A673 (cell line): Measurements from ENCODE around the gene CENPU. TPM values are rescaled to one million over a fixed set of nuclear protein-coding genes. Genes with fewer than 3 reads are reported as not detected.

Source experiments
- BruUV-seq: library from RNA; stranded (reverse); fragments of 400-500 nt; replicated peaks from 2 replicates; lab custom pipeline; 2021; lab: Mats Ljungman, UMichigan
- CTCF ChIA-PET: fragments of 300-600 bp; sonication (Branson Sonifier 250); formaldehyde crosslinking; loops from one replicate; lab custom pipeline; 2022; ENCODE audit warnings: antibody characterized with exemption; lab: Charles Lee
- POLR2A ChIA-PET: fragments of 300-600 bp; sonication (Branson Sonifier 250); formaldehyde crosslinking; loops from one replicate; lab custom pipeline; 2022; ENCODE audit warnings: antibody characterized with exemption; ENCODE audit not compliant: low non-redundant PET; lab: Charles Lee
- DNase-seq: peaks from one replicate; pipeline ENCODE4 v3.0.0-alpha.2; 2015; ENCODE audit warnings: low spot score
- H3K27ac ChIP-seq: fragments of 200-600 bp; sonication (generic); 2 replicates; pipeline ENCODE4 v1.5.1; 2016; ENCODE audit warnings: mixed run types, low read depth, mild to moderate bottlenecking, mixed read lengths, antibody characterized with exemption, low read length; ENCODE audit not compliant: poor library complexity, severe bottlenecking
- H3K27me3 ChIP-seq: fragments of 200-600 bp; sonication (generic); replicated peaks from 2 replicates; pipeline ENCODE4 v1.6.1; 2017; ENCODE audit warnings: mixed run types, low read depth, mild to moderate bottlenecking, mixed read lengths, antibody characterized with exemption, low read length; ENCODE audit not compliant: insufficient read depth, poor library complexity
- H3K36me3 ChIP-seq: fragments of 200-600 bp; sonication (generic); 2 replicates; pipeline ENCODE4 v1.6.1; 2016; ENCODE audit warnings: mixed run types, mild to moderate bottlenecking, mixed read lengths, antibody characterized with exemption, low read length; ENCODE audit not compliant: insufficient read depth, poor library complexity, severe bottlenecking
- H3K4me1 ChIP-seq: fragments of 200-600 bp; sonication (generic); 2 replicates; pipeline ENCODE4 v1.6.1; 2017; ENCODE audit warnings: mixed run types, mild to moderate bottlenecking, mixed read lengths, antibody characterized with exemption, low read length; ENCODE audit not compliant: insufficient read depth, poor library complexity, severe bottlenecking
- H3K4me3 ChIP-seq: fragments of 200-600 bp; sonication (generic); 2 replicates; pipeline ENCODE4 v1.5.1; 2016; ENCODE audit warnings: low read depth, mixed run types, mild to moderate bottlenecking, mixed read lengths, low read length; ENCODE audit not compliant: poor library complexity, severe bottlenecking
- H3K9me3 ChIP-seq: fragments of 200-600 bp; sonication (generic); 2 replicates; pipeline ENCODE4 v1.6.1; 2016; ENCODE audit warnings: mixed run types, low read depth, mild to moderate bottlenecking, mixed read lengths, antibody characterized with exemption, low read length; ENCODE audit not compliant: poor library complexity, severe bottlenecking
- CTCF ChIP-seq: fragments of 300-800, 200-600 bp; sonication (generic); conservative IDR thresholded peaks from 2 replicates; pipeline ENCODE4 v1.5.1; 2017; ENCODE audit warnings: low read depth, mild to moderate bottlenecking, antibody characterized with exemption, low read length, moderate library complexity, mixed read lengths
- EZH2 ChIP-seq: fragments of 200-600 bp; sonication (generic); IDR thresholded peaks from 2 replicates; pipeline ENCODE4 v1.6.1; 2017; ENCODE audit warnings: borderline replicate concordance, low read depth, mild to moderate bottlenecking, mixed read lengths, antibody characterized with exemption, low read length; ENCODE audit not compliant: poor library complexity, severe bottlenecking
- intact Hi-C: fragments of 100-400 bp; cut with micrococcal nuclease; formaldehyde crosslinking; loops from one replicate; pipeline ENCODE4 v1.10.0; 2022; ENCODE audit not compliant: unreplicated experiment
- total RNA-seq: library from RNA; stranded (reverse); gene quantifications from 2 replicates; pipeline ENCODE4 v1.2.3, GENCODE V29; 2021

Gene CENPU
- total RNA-seq, 1 experiment from 2014 or later: 87.3 TPM

- BruUV-seq: no TSS peak
- ChIA-PET POLR2A (no interaction called here), CTCF (no interaction called here)
- no peaks in the 10 kb centered on the region for H3K9me3 ChIP-seq
- H3K4me3 ChIP-seq: no peak overlapping the region
- no peak overlapping the region for H3K27ac ChIP-seq
- H3K36me3 ChIP-seq: peaks cover 5% of the 10 kb centered on the region
- intact Hi-C loops: no loop called here
- DNase-seq: no peak
- no peaks in the 10 kb centered on the region for H3K27me3 ChIP-seq
- H3K4me1 ChIP-seq: peaks cover 5% of the 10 kb centered on the region
- TF ChIP-seq EZH2: no peak
- no peak for TF ChIP-seq CTCF
Observed at GRCh38 chr4:184688005-184688404, 45.9 kb downstream of the CENPU start.

GRCh38 chr4:184684491-184685189, 49.3 kb downstream of the CENPU start:
- no peak for TF ChIP-seq EZH2
- no peak for TF ChIP-seq CTCF
- CTCF ChIA-PET: interaction anchor here (0.5 kb wide), 1 partner anchor 35 kb away, joined by 3 read pairs; the partner anchor contains the start of gene PRIMPOL
- Histone ChIP-seq H3K27me3 (no peaks in the 10 kb centered on the region), H3K4me1 (peaks cover 5% of the 10 kb centered on the region), H3K36me3 (no peaks in the 10 kb centered on the region), H3K4me3 (no peak overlapping the region), H3K9me3 (no peaks in the 10 kb centered on the region), H3K27ac (no peak overlapping the region)
- intact Hi-C loops: no loop called here
- POLR2A ChIA-PET: no interaction called here
- DNase-seq: no peak
- no TSS peak for BruUV-seq

DNA sequence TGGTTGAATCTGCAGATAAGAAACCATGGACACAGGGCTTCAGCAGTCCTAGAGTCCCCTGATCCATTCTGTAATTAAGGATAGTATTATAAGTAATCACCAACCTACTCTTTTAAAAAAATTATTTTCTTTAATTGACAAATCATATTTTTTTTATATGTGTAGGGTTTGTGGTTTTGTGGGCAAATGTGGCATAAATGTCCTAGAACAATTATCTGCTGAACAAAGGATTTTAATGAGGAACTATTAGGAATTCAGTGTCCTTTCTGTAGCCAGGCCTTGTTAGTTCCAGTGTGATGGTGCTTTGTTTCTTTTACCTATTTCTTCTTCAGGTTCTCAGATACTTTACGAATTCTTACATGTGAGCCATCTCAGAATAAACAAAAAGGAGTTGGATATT, 52.0 kb downstream of the CENPU start:
- Histone ChIP-seq H3K36me3 (no peaks in the 10 kb centered on the region), H3K27ac (no peak overlapping the region), H3K4me3 (no peak overlapping the region), H3K9me3 (no peaks in the 10 kb centered on the region), H3K27me3 (no peaks in the 10 kb centered on the region), H3K4me1 (no peaks in the 10 kb centered on the region)
- no peak for DNase-seq
- ChIA-PET POLR2A (no interaction called here), CTCF (no interaction called here)
- BruUV-seq: no TSS peak
- TF ChIP-seq CTCF (no peak), EZH2 (no peak)
- intact Hi-C loops: no loop called here
